NCI-H1105 (cell line): ENCODE results near the gene MYO1D.
"Not testable (repeated sequence)": the region's sequence is repeated elsewhere in the genome, so short reads cannot be mapped to it uniquely, and the experiment has no call there.

ENCODE experiments used
- DNase-seq: peaks from one replicate; lab custom pipeline; 2025; lab: John Stamatoyannopoulos, UW

Gene MYO1D

DNA sequence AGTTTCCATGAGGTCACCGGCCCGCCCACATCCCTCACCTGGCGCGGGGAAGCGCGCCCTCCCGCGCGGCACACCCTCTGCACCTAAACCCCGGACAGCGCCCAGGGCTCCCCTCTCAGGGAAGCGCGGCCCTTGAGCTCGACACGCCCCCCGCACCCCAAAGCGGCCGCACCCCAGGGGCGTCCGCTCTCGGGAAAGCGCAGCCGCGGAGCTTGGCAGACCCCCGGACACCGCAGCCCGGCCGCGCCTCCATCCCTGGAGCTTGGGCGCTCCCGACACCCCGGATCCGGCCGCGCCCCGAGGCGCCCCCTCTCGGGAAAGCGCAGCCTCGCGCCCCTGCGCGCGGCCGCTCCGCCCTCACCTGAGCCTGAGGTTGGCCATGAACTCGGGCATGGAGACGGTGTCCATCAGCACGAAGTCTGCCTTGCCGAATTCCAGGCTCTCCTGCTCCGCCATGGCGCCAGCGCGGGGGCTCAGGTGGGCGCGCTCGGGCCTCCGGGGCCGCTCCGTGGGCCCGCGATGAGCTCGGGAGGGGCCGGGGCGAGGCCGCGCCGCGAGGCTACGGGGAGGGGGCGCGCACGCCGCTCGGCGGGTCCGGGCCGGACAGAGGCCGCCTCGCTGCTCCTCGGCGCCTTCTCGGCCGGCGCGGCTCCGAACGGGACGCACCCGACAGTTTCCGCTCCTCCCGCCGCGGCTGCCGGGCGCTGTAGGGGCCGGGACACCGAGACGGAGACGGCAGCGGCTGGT lies at the start of gene MYO1D:
Gene MYO1D (minus strand): TSS at position 708 of the 747 bp plus-strand sequence. CDS start 252 bp downstream, at position 456.
- peak; percentile 44 for DNase-seq

DNA sequence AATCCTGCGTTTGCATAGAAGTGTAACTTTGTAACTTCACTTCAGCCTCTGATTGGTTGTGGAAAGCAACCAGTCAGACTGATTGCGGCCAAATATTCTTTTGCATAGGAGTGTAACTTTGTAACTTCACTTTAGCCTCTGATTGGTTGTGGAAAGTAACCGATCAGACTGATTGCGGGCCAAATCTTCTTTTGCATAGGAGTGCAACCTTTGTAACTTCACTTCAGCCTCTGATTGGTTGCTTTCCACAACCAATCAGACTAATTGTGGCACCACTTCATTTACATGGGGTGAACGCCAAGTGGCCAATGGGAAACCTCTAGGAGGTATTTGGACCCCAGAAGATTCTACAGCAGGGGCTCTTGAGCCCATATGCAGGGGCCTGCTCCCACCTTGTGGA lies 49.3 kb upstream of the MYO1D start:
- DNase-seq, result no peak

- DNase-seq, result not testable (repeated sequence)
These were observed 47.0 kb upstream of the MYO1D start for GRCh38 chr17:32923905-32924304.

- DNase-seq, result no peak
These were observed 44.1 kb upstream of the MYO1D start for GRCh38 chr17:32921017-32921416.

GRCh38 chr17:32920293-32920692 lies 43.4 kb upstream of the MYO1D start:
- DNase-seq, result no peak

GRCh38 chr17:32919876-32920275 lies 43.0 kb upstream of the MYO1D start:
- not testable (repeated sequence) for DNase-seq

- no peak for DNase-seq
These were observed 40.9 kb upstream of the MYO1D start for GRCh38 chr17:32917842-32918241.

DNA sequence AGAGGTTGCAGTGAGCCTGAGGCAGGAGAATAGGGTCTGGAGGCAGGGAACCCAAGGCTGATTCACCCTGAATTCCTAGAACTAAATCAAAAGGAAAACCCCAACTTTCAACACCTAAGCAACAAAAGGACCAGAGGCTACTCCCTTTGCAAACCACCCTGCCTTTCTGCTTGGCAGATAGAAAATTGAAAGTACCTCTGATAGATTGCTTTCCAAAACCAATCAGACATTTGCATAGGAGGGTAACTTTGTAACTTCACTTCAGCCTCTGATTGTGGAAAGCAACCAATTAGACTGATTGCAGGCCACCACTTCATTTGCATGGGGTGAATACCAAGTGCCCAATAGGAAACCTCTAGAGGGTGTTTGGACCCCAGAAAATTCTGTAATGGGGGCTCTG lies 40.2 kb upstream of the MYO1D start:
- DNase-seq, result no peak

- DNase-seq, result no peak
These were observed 39.2 kb upstream of the MYO1D start for GRCh38 chr17:32916134-32916533.

GRCh38 chr17:32915245-32915644 lies 38.3 kb upstream of the MYO1D start:
- DNase-seq, result no peak

DNA sequence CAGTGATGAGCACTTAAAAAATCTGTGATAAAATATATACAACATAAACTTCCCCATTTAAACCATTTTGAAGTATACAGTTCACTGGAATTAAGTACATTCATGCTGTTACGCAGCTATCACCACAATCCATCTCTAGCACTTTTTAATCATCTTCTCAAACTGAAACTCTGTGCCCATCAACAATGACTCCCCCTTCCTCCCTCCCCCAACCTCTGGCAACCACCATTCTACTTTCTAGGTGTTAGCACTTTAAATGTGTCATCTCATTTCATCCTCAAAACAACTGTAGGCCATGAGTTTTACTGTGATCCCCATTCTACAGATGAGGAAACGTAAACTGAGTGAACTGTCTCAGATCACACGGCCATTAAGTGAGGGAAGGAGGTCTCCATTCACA lies 37.3 kb upstream of the MYO1D start:
- no peak for DNase-seq

DNA sequence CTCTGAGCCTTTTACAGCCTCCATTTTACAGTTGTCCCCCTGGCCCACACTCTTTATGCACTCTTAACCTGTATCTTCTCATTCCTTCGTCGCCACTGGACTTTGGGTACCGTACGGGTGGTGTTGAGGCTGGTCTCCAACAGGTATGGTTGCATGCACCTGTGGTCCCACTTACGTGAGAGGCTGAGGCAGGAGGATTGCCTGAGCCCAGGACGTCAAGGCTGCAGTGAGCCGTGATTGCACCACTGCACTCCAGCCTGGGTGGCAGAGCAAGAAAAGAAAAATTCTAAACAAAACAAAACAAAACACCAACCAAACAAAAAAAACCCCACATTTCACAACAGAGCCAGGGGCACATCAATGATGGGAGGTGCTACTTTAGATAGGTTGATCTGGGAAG lies 36.7 kb upstream of the MYO1D start:
- DNase-seq, result no peak

DNA sequence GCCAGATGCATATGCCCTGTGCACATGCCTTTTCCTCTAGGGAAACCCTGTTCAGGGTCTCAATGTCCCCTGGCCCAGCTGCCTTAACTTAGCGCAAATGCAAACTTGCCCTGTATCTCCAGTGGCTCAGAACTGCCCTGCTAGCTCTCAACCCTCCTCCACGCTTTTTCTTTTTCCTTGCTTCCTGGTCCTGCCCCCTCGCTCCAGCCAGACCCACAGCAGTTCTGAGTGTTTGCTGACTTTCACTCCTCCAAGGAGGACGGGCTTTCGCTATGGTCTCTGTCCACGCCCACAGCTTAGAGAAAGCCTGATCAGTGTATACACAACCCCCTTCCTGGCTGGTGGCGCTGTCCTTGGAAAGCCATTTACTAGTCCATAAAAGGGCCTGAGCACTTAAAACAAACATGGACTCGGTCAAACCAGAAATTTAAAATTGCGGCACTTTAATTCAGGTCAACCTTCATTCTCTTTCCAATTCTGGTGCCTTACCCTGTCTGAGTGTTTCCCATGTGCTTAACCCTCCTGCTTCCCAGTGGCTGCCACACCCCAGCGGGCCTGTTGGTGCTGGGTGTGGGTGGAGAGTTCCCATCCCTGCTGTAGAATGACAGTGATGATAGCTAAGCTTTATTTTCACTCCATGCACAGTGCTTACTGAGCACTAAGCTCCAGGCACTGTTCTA lies 35.4 kb upstream of the MYO1D start:
- no peak for DNase-seq

- no peak for DNase-seq
These were observed 33.8 kb upstream of the MYO1D start for GRCh38 chr17:32910769-32911168.

DNA sequence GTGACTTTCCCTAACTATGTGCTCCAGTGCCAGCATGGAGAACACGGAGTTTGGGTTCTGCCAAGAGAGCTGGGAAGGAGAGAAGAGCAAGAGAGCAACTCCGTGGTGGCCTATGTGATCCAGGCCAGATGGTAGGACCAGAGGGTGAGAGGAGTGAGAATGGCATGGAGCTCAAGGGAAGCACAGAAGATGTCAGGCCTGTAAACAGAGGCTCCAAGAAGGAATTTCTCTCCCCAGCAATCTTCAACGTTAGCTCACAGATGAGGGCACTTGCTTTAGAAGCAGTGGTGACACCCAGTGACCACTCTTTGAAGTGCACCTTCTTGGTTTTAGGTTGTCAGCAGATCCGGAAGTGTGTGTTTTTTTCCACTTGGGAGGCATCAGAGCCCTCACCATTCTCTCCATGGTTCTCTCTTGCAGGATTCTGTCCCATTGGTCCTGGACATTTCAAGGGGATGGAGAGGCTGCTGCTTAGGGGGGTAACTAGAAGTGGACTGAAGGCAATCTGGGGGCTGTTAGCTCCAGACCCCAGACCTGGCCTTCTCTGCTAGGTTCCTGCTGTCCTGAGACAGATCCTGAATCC lies 33.0 kb upstream of the MYO1D start:
- peak; percentile 55 for DNase-seq

DNA sequence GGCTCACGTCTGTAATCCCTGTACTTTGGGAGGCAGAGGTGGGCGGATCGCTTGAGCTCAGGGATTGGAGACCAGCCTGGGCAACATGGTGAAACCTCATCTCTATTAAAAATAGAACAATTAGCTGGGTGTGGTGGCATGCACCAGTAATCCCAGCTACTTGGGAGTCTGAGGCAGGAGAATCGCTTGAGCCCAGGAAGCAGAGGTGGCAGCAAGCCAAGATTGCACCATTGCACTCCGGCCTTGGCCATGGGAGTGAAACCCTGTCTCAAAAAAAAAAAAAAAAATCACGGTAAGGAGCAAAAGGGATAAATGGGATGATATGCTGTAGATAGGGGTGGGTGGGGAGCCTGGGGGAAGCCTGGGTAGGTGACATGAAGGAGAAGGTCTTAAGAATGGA lies 30.7 kb upstream of the MYO1D start:
- DNase-seq, result no peak

GRCh38 chr17:32904891-32905290 lies 28.0 kb upstream of the MYO1D start:
- DNase-seq, result no peak

DNA sequence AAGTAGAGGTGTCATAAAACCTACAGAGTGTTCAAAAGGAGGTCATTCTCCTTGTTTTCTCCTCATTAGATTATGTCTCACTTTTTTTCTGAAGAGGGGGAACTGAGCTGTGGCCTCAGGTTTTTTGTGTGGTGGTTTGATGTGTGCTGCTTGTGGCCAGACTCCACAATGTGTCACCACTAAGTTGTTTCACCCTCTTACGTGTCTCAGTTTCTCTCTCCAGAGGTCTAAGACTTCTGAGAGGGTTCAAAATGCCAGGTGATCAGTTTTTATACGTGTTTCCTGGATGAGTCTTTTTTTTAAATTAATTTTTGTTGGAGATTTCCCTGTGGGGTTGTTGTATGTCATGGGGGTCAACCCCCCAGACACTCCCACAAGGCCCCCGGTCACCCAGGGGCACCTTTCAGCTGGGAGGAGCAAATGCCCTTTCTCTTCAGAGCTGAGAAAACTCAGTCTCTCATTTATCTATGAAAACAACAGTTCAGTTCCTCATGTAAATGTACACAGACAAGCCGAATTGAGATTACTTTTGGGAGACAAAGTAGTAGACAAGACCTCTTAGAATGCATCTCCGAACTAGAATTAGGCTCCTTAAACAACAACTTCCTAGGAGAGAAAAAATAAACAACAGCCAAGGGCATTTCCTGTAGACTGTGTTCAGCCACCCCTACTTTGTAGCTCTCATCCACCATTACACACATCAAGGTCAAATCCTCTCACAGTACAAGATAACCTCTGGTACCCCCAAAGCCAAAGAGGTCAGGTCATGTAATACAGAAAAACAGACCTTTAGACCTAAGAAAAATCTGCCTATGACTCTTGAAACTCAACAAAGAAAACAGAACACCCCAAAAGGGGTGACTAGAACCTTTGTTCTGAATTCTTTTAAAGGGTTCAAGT lies 27.1 kb upstream of the MYO1D start:
- DNase-seq, result no peak

GRCh38 chr17:32901743-32902142 lies 24.8 kb upstream of the MYO1D start:
- no peak for DNase-seq

GRCh38 chr17:32899236-32900013 lies 22.5 kb upstream of the MYO1D start:
- DNase-seq, result no peak

DNA sequence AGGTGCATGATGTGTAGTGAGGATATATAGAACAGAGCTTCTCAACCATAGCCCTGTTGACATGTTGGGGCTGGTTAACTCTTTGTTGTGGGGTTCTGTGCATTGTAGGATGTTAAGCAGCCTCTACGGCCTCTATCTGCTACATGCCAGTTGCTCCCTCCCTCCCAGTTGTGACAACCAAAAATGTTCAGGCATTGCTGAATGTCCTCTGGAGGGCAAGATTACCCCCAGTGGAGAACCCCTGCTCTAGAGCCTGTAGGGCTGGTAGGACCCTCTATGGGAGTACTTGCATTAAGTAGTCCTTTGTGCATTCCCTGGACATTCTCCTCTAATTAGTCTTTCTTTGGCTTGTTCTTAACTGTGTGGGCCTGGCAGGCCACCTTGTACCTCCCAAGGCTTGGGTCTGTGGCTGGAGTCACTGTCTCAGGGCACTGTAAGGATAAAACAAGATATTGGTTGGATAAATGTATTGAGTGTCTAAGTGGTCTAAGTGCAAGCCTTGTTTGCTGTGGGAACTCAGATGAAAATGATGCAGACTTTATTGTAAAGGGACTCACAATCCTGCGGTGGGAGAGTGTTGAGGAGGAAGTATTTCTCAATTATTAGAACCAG lies 19.8 kb upstream of the MYO1D start:
- DNase-seq, result no peak
